Lung (tissue), 12 donors: Measurements from ENCODE around the gene VSIG8. TPM values are rescaled to one million over a fixed set of nuclear protein-coding genes. Genes with fewer than 3 reads are reported as not detected.

Experiments
- ATAC-seq: fragments of 200-7000 bp; cut with Tn5 transposase; one replicate; pipeline ENCODE4 v1.9.1; 2020; ENCODE audit warnings: moderate number of reproducible peaks; ENCODE audit not compliant: insufficient read depth, low FRiP score
- DNase-seq, 3 donors: peaks; one replicate each; pipeline ENCODE4 v3.0.0-alpha.2; 2013 to 2017
- H3K27ac ChIP-seq, 2 donors: one replicate each; pipeline ENCODE4 v1.5.1; 2013; ENCODE audit warnings: mild to moderate bottlenecking in 2 of 2, moderate library complexity in 2 of 2, control low read depth in 1 of 2, inconsistent platforms in 1 of 2, low read depth in 1 of 2, low read length in 1 of 2
- H3K27me3 ChIP-seq, 3 donors: one replicate each; pipeline ENCODE4 v1.5.1; 2013; ENCODE audit warnings: low read length in 2 of 3; ENCODE audit not compliant: control insufficient read depth in 3 of 3, insufficient read depth in 3 of 3
- H3K36me3 ChIP-seq, 4 donors: one replicate each; pipeline ENCODE4 v1.5.1; 2013; ENCODE audit warnings: low read length in 4 of 4, mild to moderate bottlenecking in 1 of 4, moderate library complexity in 1 of 4; ENCODE audit not compliant: control insufficient read depth in 4 of 4, insufficient read depth in 4 of 4
- H3K4me1 ChIP-seq, 5 donors: one replicate each; pipeline ENCODE4 v1.5.1; 2013; ENCODE audit warnings: low read length in 5 of 5, mild to moderate bottlenecking in 2 of 5, moderate library complexity in 1 of 5; ENCODE audit not compliant: control insufficient read depth in 5 of 5, insufficient read depth in 5 of 5
- H3K4me3 ChIP-seq: one replicate; pipeline ENCODE4 v1.5.1; 2013; ENCODE audit warnings: mild to moderate bottlenecking, control low read depth, moderate library complexity
- H3K9ac ChIP-seq, 2 donors: one replicate each; pipeline ENCODE4 v1.5.1; 2013; ENCODE audit warnings: low read length in 2 of 2, control low read depth in 1 of 2; ENCODE audit not compliant: insufficient read depth in 1 of 2
- H3K9me3 ChIP-seq, 4 donors: one replicate each; pipeline ENCODE4 v1.5.1; 2013; ENCODE audit warnings: low read length in 3 of 4, mild to moderate bottlenecking in 1 of 4, moderate library complexity in 1 of 4; ENCODE audit not compliant: control insufficient read depth in 4 of 4, insufficient read depth in 3 of 4
- WGBS, 2 donors: extraction: QIAGEN DNeasy Blood & Tissue Kit; methylation state at CpG; one replicate each; pipeline ENCODE4 v1.1.7; 2013; 5-methylcytosine and 5-hydroxymethylcytosine counted together
- polyA plus RNA-seq, 2 donors: library from polyadenylated mRNA; stranded (reverse); fragments of 200-250 nt; gene quantifications; one replicate each; pipeline ENCODE4 v1.2.1, GENCODE V29; 2013
- total RNA-seq, 2 donors: library from RNA; depleted of rRNA in 1 of 2; stranded (reverse); fragments of >200 nt in 1 of 2; gene quantifications; one replicate each; pipeline ENCODE4 v1.2.1, GENCODE V29; 2014 to 2021
- TF ChIP-seq, protein P1 (sequence below): IDR thresholded peaks from 2 replicates; pipeline ENCODE4 v1.5.1; 2012; ENCODE audit warnings: mild to moderate bottlenecking; ENCODE audit errors: control extremely low read depth, extremely low read depth
- donor health status: control.
- donor health status: control.
- donor health status: Bipolar disorder and iron deficiency.
- donor health status: healthy.
- donor health status: DM: yes; HTN: yes; CAD: no.

VSIG8 gene
- total and polyA plus RNA-seq, 4 donors, result 0.13 to 0.46 (median 0.22) TPM

GRCh38 chr1:159831412-159832141 lies 30.9 kb downstream of the VSIG8 start:
- WGBS, 2 donors, result 62 to 80% methylated on average over 7 of the region's 7 CpGs
- TF ChIP-seq, protein P1, sequence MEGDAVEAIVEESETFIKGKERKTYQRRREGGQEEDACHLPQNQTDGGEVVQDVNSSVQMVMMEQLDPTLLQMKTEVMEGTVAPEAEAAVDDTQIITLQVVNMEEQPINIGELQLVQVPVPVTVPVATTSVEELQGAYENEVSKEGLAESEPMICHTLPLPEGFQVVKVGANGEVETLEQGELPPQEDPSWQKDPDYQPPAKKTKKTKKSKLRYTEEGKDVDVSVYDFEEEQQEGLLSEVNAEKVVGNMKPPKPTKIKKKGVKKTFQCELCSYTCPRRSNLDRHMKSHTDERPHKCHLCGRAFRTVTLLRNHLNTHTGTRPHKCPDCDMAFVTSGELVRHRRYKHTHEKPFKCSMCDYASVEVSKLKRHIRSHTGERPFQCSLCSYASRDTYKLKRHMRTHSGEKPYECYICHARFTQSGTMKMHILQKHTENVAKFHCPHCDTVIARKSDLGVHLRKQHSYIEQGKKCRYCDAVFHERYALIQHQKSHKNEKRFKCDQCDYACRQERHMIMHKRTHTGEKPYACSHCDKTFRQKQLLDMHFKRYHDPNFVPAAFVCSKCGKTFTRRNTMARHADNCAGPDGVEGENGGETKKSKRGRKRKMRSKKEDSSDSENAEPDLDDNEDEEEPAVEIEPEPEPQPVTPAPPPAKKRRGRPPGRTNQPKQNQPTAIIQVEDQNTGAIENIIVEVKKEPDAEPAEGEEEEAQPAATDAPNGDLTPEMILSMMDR, result no peak

GRCh38 chr1:159830722-159831121 lies 31.7 kb downstream of the VSIG8 start:
- DNase-seq, result no peak
- TF ChIP-seq, protein P1, result no peak

More at GRCh38 chr1:159831412-159832141, 30.9 kb downstream of the VSIG8 start:
- peak in 2 of 3 donors; percentile 50 to 60 for DNase-seq
- Histone ChIP-seq H3K27ac (no peak overlapping the region), H3K9me3 (no peaks in the 10 kb centered on the region), H3K27me3 (no peaks in the 10 kb centered on the region), H3K4me1 (peaks cover 0 to 19% (median 0%) of the 10 kb centered on the region in 5 donors), H3K9ac (no peak overlapping the region), H3K4me3 (no peak overlapping the region), H3K36me3 (peaks cover 0 to 6% (median 0%) of the 10 kb centered on the region in 4 donors)
- ATAC-seq, result no peak

DNA sequence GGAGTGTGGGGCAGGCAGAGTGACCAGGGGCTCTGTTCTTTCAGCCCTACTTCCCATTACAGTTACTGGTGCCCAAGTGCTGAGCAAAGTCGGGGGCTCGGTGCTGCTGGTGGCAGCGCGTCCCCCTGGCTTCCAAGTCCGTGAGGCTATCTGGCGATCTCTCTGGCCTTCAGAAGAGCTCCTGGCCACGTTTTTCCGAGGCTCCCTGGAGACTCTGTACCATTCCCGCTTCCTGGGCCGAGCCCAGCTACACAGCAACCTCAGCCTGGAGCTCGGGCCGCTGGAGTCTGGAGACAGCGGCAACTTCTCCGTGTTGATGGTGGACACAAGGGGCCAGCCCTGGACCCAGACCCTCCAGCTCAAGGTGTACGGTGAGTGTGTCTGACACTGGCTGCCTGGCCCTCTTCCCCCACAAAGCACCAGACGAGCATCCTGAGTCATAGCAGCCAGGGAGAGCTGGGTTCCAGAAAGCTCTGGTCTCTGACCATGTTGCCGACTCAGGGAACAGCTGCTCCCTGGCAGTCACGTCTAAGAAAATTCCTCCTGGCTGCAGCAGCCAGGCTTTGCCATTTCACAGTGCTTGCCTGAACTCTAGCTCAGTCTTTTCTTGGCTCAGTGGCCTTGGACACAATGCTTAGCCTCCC lies 32.5 kb downstream of the VSIG8 start:
- no peak overlapping the region for H3K4me3 ChIP-seq
- DNase-seq, result peak; percentile 42 to 60 (median 47)
- no peak overlapping the region for H3K27ac ChIP-seq
- H3K9me3 ChIP-seq, result no peaks in the 10 kb centered on the region
- no peak overlapping the region for H3K9ac ChIP-seq
- no peak for ATAC-seq
- WGBS, 2 donors, result 84 to 92% methylated on average over 18 of the region's 18 CpGs
- peaks cover 0 to 4% (median 0%) of the 10 kb centered on the region in 4 donors for H3K36me3 ChIP-seq
- peaks cover 0 to 23% (median 0%) of the 10 kb centered on the region in 5 donors for H3K4me1 ChIP-seq
- no peaks in the 10 kb centered on the region for H3K27me3 ChIP-seq
- TF ChIP-seq, protein P1, result no peak

More at GRCh38 chr1:159830722-159831121, 31.7 kb downstream of the VSIG8 start:
- peaks cover 0 to 22% (median 0%) of the 10 kb centered on the region in 5 donors for H3K4me1 ChIP-seq
- H3K9ac ChIP-seq, result no peak overlapping the region
- no peak overlapping the region for H3K4me3 ChIP-seq
- no peaks in the 10 kb centered on the region for H3K9me3 ChIP-seq
- no peak for ATAC-seq
- peaks cover 0 to 4% (median 0%) of the 10 kb centered on the region in 4 donors for H3K36me3 ChIP-seq
- H3K27ac ChIP-seq, result no peak overlapping the region
- WGBS, 2 donors, result 74 to 85% methylated on average over 8 of the region's 8 CpGs
- H3K27me3 ChIP-seq, result no peaks in the 10 kb centered on the region
